ENCODE measurements around the gene VARS1. TPM values are rescaled to one million over a fixed set of nuclear protein-coding genes. Genes with fewer than 3 reads are reported as not detected.

The VARS1 gene
- total and polyA plus RNA-seq, 2 of the 8 experiments (the other 6 are each of a cell fraction or from before 2014, with no cell fraction given): 53.5 to 162 TPM

DNA sequence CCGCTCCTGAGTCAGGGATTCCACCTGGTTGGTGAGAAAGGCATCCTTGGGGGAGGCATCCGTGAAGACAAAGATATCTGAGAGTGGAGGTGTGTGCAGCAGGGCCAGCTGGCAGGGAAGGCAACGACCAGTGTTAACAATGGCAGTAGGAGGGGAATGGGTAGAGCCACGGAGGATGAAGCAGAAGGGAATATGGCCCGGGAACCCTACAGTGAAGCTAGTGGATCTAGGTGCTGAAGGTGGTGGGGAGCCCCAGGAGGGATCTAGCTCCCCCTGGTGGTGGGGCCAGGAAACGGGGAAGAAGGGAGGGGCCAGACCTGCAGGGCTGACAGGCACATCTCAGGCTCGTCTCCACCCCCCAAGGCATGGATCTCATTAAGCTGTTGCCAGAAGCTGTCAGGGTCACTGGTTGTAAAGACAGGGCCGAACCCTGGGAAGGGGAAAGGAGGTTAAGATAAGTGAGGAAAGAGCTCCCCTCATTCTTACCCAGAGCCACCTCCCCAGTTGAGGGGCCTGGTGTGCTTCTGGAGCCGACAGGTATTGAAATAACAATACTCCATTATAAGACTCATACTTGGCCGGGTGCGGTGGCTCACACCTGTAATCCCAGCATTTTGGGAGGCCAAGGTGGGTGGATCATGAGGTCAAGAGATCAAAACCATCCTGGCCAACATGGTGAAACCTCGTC lies 25.7 kb downstream of the VARS1 start:
- Histone ChIP-seq H3K4me3 (ENCODE audit: extremely low read depth in 1 of 4, insufficient read depth in 2 of 4, low read depth in 3 of 4, low read length in 4 of 4) (no peak overlapping the region), H3K27me3 (replicated peaks in 1 of 4; ENCODE audit: control insufficient read depth in 3 of 4, extremely low read depth in 1 of 4, insufficient read depth in 3 of 4, low read length in 3 of 4) (no peaks in the 10 kb centered on the region), H3K56ac (replicated peaks; ENCODE audit: insufficient read length, low read depth, low read length) (no peak overlapping the region), H3K4ac (replicated peaks; ENCODE audit: insufficient read length, low read depth, low read length) (no peak overlapping the region), H3K4me1 (replicated peaks in 1 of 4; ENCODE audit: control insufficient read depth in 3 of 4, insufficient read depth in 4 of 4, low read length in 3 of 4) (peaks cover 0 to 5% (median under 1%) of the 10 kb centered on the region in 4 experiments; a peak in 4 of 7 replicates), H4K20me1 (replicated peaks in 1 of 2; ENCODE audit: control insufficient read depth in 1 of 2, insufficient read depth in 2 of 2, low read length in 2 of 2) (no peaks in the 10 kb centered on the region), H3K23me2 (ENCODE audit: low read depth, low read length) (0 out of 2 replicates have a peak, but pooled peaks cover 3% of the 10 kb centered on the region), H4K5ac (ENCODE audit: insufficient read length, low read depth, low read length) (no peak overlapping the region), H4K91ac (replicated peaks; ENCODE audit: insufficient read length, low read length) (no peak overlapping the region), H2BK5ac (ENCODE audit: low read depth, low read length) (no peak overlapping the region), H3K14ac (ENCODE audit: insufficient read length) (no peak overlapping the region), H3K18ac (ENCODE audit: extremely low read depth, low read length) (no peak overlapping the region), H2BK15ac (ENCODE audit: low read length) (0 out of 2 replicates have a peak overlapping the region, but pooled peaks have one; percentile 12), H2AFZ (ENCODE audit: low read length) (no peak overlapping the region), H4K8ac (ENCODE audit: extremely low read depth, insufficient read depth, low read length) (no peak overlapping the region), H2BK20ac (ENCODE audit: low read length) (no peak overlapping the region), H3K9me3 (ENCODE audit: insufficient read depth in 2 of 2, low read depth in 1 of 2, low read length in 1 of 2) (no peaks in the 10 kb centered on the region), H2BK12ac (ENCODE audit: low read depth, low read length) (no peak overlapping the region; the same call in 1 of the 2 replicates), H3K79me2 (ENCODE audit: control insufficient read depth in 1 of 2, insufficient read depth in 2 of 2, low read length in 2 of 2) (no peaks in the 10 kb centered on the region), H3K79me1 (ENCODE audit: low read depth, low read length) (no peaks in the 10 kb centered on the region), H3K23ac (ENCODE audit: insufficient read length) (no peak overlapping the region), H3K9ac (replicated peaks in 1 of 4; ENCODE audit: extremely low read depth in 1 of 4, low read depth in 3 of 4, low read length in 3 of 4) (no peak overlapping the region), H2AK5ac (ENCODE audit: low read depth, low read length) (no peak overlapping the region), H2BK120ac (replicated peaks; ENCODE audit: low read depth, low read length) (no peak overlapping the region), H3K36me3 (ENCODE audit: control insufficient read depth in 2 of 4, insufficient read depth in 4 of 4, low read length in 3 of 4) (no peaks in the 10 kb centered on the region), H3K27ac (ENCODE audit: low read depth, low read length) (no peak overlapping the region), H3K4me2 (ENCODE audit: insufficient read depth in 1 of 2, low read depth in 2 of 2, low read length in 2 of 2) (no peak overlapping the region)
- FAIRE-seq: no peak
- ChIA-PET CTCF (ENCODE audit: partially characterized antibody) (interaction anchor here (0.6 to 14.4 kb wide), 50 partner anchors 11 to 1165 kb away, joined by 3 to 228 read pairs (median 5); partner anchors contain the start of genes DDAH2, HSPA1B, LY6G5C and LY6G6F), POLR2A (ENCODE audit: partially characterized antibody) (interaction anchor here (0.6 to 2.8 kb wide), 18 partner anchors 8 to 190 kb away, joined by 3 to 10 read pairs (median 4); partner anchors contain the start of genes GPANK1, HSPA1A, HSPA1L and MSH5)
- peak; percentile 63 to 96 for DNase-seq (ENCODE audit: low read depth in 1 of 2, low spot score in 2 of 2)
- WGBS, 2 experiments (ENCODE audit: extremely low coverage in 1 of 2, insufficient coverage in 1 of 2, insufficient read length in 1 of 2, insufficient replicate concordance in 2 of 2, low coverage in 1 of 2, low lambda C conversion rate in 2 of 2, missing lambda C conversion rate in 1 of 2): 71% methylated on average over 12 of the region's 12 CpGs; no CpG with 5 or more reads in 1 of the 2 experiments
- TF ChIP-seq KDM1A (IDR thresholded peaks at IDR 0.05; ENCODE audit: borderline replicate concordance, low read length): peak; percentile 63; the same call in 1 of the 2 replicates
- TF ChIP-seq SIN3A (conservative IDR thresholded peaks at IDR 0.05 in 1 of 2, IDR thresholded peaks at IDR 0.05 in 1 of 2; ENCODE audit: low read depth in 1 of 2, low read length in 2 of 2): peak; percentile 53 to 80; a peak in 2 of 4 replicates
- TF ChIP-seq SIRT6 (IDR thresholded peaks at IDR 0.05; ENCODE audit: low read length): no peak
- TF ChIP-seq HDAC2 (IDR thresholded peaks at IDR 0.05; ENCODE audit: borderline replicate concordance in 1 of 2, low read depth in 2 of 2, low read length in 2 of 2): no peak
- TF ChIP-seq EGR1 (IDR thresholded peaks at IDR 0.05; ENCODE audit: borderline replicate concordance, low read depth, low read length): no peak
- TF ChIP-seq RAD21 (IDR thresholded peaks at IDR 0.05 in 1 of 2, conservative IDR thresholded peaks at IDR 0.05 in 1 of 2; ENCODE audit: low read depth in 2 of 2, low read length in 2 of 2): peak; percentile 73 to 75
- no peak for TF ChIP-seq CBX5 (IDR thresholded peaks at IDR 0.05; ENCODE audit: low read depth, low read length)
- TF ChIP-seq SP4 (IDR thresholded peaks at IDR 0.05; ENCODE audit: low read length): no peak
- 0 out of 2 replicates have a peak, but pooled peaks have one; percentile 11 for TF ChIP-seq FOSL1 (IDR thresholded peaks at IDR 0.05; ENCODE audit: insufficient read depth, low read depth, low read length)
